Caco-2 (cell line): Measurements from ENCODE around the gene LOX. TPM values are rescaled to one million over a fixed set of nuclear protein-coding genes. Genes with fewer than 3 reads are reported as not detected.

ENCODE experiments used
- BruUV-seq: library from RNA; stranded (reverse); fragments of 400-500 nt; replicated peaks from 2 replicates; lab custom pipeline; 2021; lab: Mats Ljungman, UMichigan
- CTCF ChIA-PET: fragments of 300-600 bp; sonication (Branson Sonifier 250); formaldehyde crosslinking; loops from one replicate; lab custom pipeline; 2022; ENCODE audit warnings: antibody characterized with exemption; lab: Charles Lee
- POLR2A ChIA-PET: fragments of 300-600 bp; sonication (Branson Sonifier 250); formaldehyde crosslinking; loops from one replicate; lab custom pipeline; 2022; ENCODE audit warnings: antibody characterized with exemption; lab: Charles Lee
- DNase-seq, 2 experiments: peaks; one replicate each; pipeline versions ENCODE4 v3.0.0 to v3.0.0-alpha.2; 2020 to 2022
- H3K27me3 ChIP-seq: replicated peaks from 2 replicates; pipeline ENCODE4 v1.6.0; 2011; ENCODE audit warnings: low read length; ENCODE audit not compliant: control insufficient read depth, insufficient read depth
- H3K36me3 ChIP-seq: 2 replicates; pipeline ENCODE4 v1.5.1; 2011; ENCODE audit warnings: low read length; ENCODE audit not compliant: control insufficient read depth, insufficient read depth
- H3K4me1 ChIP-seq: fragments of 250-450 bp; sonication (Bioruptor Pico); 2 replicates; pipeline ENCODE4 v1.5.1; 2020; ENCODE audit warnings: mild to moderate bottlenecking
- H3K4me3 ChIP-seq: 2 replicates; pipeline ENCODE4 v1.5.1; 2011; ENCODE audit warnings: low read depth, mild to moderate bottlenecking, control low read depth, low read length
- H3K9me3 ChIP-seq: fragments of 250-450 bp; sonication (Bioruptor Pico); 2 replicates; pipeline ENCODE4 v1.5.1; 2020; ENCODE audit warnings: mild to moderate bottlenecking, moderate library complexity
- H3K27ac Mint-ChIP-seq: one replicate; pipeline ENCODE4 v1.8.0; 2022; ENCODE audit warnings: mixed read lengths; ENCODE audit not compliant: unreplicated experiment
- H3K27me3 Mint-ChIP-seq: one replicate; pipeline ENCODE4 v1.8.0; 2022; ENCODE audit warnings: mixed read lengths; ENCODE audit not compliant: insufficient read depth, unreplicated experiment
- H3K36me3 Mint-ChIP-seq: one replicate; pipeline ENCODE4 v1.8.0; 2022; ENCODE audit warnings: mild to moderate bottlenecking, mixed read lengths; ENCODE audit not compliant: insufficient read depth, unreplicated experiment
- H3K4me1 Mint-ChIP-seq: one replicate; pipeline ENCODE4 v1.8.0; 2022; ENCODE audit warnings: low read depth, mixed read lengths; ENCODE audit not compliant: unreplicated experiment
- H3K4me3 Mint-ChIP-seq: one replicate; pipeline ENCODE4 v1.8.0; 2022; ENCODE audit warnings: mild to moderate bottlenecking, moderate library complexity, mixed read lengths; ENCODE audit not compliant: unreplicated experiment
- H3K9me3 Mint-ChIP-seq: one replicate; pipeline ENCODE4 v1.8.0; 2022; ENCODE audit warnings: mixed read lengths; ENCODE audit not compliant: unreplicated experiment
- intact Hi-C: fragments of 100-400 bp; cut with micrococcal nuclease; formaldehyde crosslinking; loops from one replicate; pipeline ENCODE4 v1.10.0; 2022; ENCODE audit not compliant: unreplicated experiment
- total RNA-seq: library from RNA; stranded (reverse); gene quantifications from 2 replicates; pipeline ENCODE4 v1.2.3, GENCODE V29; 2022
- TF ChIP-seq, protein P1 (sequence below), 2 experiments: fragments of 200-600 bp in 1 of 2; IDR thresholded peaks; 1 replicate in 1 of 2; 2 replicates in 1 of 2; pipeline versions ENCODE4 v1.5.1 to v1.8.0; 2011 to 2022; ENCODE audit warnings: antibody characterized with exemption in 1 of 2, control low read depth in 1 of 2, inconsistent platforms in 1 of 2, low read depth in 1 of 2, low read length in 1 of 2, mild to moderate bottlenecking in 1 of 2, moderate library complexity in 1 of 2; ENCODE audit not compliant: insufficient read depth in 1 of 2, severe bottlenecking in 1 of 2, unreplicated experiment in 1 of 2

LOX gene
- total RNA-seq, 1 experiment from 2014 or later, result 4.9 TPM

DNA sequence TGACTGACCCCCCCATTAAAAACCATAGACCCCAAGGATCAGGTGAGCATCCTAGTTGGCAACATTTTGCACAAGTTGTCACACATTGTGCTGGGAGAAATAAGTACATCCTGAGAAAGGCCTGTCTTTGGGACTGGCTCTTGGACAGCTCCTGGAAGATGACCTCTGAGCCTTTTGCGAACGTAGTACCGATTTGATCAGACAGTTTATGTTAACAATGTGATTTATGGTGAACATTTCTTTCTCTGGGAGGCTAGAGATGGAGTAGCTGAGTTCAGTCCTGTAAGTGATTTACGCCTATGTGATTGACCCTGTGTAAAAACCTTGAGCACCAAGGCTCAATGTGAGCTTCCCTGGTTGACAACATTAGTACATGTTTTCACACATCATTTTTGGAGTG lies 41.7 kb downstream of the LOX start:
- Mint-ChIP-seq H3K9me3 (peaks cover 12% of the 10 kb centered on the region), H3K27ac (peak overlapping the region; percentile 31), H3K4me3 (peak overlapping the region; percentile 50), H3K36me3 (peaks cover 28% of the 10 kb centered on the region), H3K4me1 (peaks cover 76% of the 10 kb centered on the region), H3K27me3 (no peaks in the 10 kb centered on the region)
- H3K4me1 ChIP-seq, result peaks cover 62% of the 10 kb centered on the region
- H3K9me3 ChIP-seq, result no peaks in the 10 kb centered on the region
- CTCF ChIA-PET, result interaction anchor here (1.0 to 1.9 kb wide), 3 partner anchors 40 to 75 kb away, joined by 3 to 20 read pairs (median 7); partner anchors contain the start of genes LOX and SRFBP1
- H3K4me3 ChIP-seq, result no peak overlapping the region
- BruUV-seq, result no TSS peak
- DNase-seq, result no peak
- intact Hi-C loops, result loop anchor here (1.0 to 2.0 kb wide), 4 partner anchors 40 to 442 kb away; no protein-coding TSS in a partner anchor
- no peaks in the 10 kb centered on the region for H3K36me3 ChIP-seq
- no peaks in the 10 kb centered on the region for H3K27me3 ChIP-seq
- TF ChIP-seq, protein P1, sequence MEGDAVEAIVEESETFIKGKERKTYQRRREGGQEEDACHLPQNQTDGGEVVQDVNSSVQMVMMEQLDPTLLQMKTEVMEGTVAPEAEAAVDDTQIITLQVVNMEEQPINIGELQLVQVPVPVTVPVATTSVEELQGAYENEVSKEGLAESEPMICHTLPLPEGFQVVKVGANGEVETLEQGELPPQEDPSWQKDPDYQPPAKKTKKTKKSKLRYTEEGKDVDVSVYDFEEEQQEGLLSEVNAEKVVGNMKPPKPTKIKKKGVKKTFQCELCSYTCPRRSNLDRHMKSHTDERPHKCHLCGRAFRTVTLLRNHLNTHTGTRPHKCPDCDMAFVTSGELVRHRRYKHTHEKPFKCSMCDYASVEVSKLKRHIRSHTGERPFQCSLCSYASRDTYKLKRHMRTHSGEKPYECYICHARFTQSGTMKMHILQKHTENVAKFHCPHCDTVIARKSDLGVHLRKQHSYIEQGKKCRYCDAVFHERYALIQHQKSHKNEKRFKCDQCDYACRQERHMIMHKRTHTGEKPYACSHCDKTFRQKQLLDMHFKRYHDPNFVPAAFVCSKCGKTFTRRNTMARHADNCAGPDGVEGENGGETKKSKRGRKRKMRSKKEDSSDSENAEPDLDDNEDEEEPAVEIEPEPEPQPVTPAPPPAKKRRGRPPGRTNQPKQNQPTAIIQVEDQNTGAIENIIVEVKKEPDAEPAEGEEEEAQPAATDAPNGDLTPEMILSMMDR (IDR thresholded peaks at IDR 0.05; ENCODE audit: insufficient read depth in 1 of 2, low read depth in 1 of 2, low read length in 1 of 2, severe bottlenecking in 1 of 2, unreplicated experiment in 1 of 2), result no peak
- POLR2A ChIA-PET, result interaction anchor here (1.1 kb wide), 1 partner anchor 41 kb away, joined by 3 read pairs; no protein-coding TSS in a partner anchor

DNA sequence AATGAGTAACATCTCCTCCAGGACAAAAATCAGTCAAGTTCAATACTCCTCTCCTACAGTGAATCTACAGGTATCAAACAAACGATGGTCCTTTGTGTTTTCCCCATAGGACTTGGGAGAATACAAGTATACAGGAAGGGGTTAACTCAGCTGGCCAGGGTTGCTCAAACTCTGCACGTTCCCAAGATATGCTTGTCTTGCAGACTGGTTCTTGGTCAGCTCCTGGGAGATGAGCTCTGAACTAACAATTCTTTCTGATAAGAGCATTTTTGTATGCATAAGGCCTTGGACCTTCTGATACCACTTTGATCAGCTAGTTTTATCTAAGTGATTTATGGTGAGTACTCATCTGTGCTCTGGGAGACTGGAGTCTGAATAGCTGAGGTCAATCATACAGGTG lies 42.1 kb downstream of the LOX start:
- H3K27ac Mint-ChIP-seq, result peak overlapping the region; percentile 31
- peaks cover 28% of the 10 kb centered on the region for H3K36me3 Mint-ChIP-seq
- Histone ChIP-seq H3K4me3 (no peak overlapping the region), H3K27me3 (no peaks in the 10 kb centered on the region), H3K9me3 (no peaks in the 10 kb centered on the region), H3K36me3 (no peaks in the 10 kb centered on the region), H3K4me1 (peaks cover 63% of the 10 kb centered on the region)
- TF ChIP-seq, protein P1 (IDR thresholded peaks at IDR 0.05; ENCODE audit: insufficient read depth in 1 of 2, low read depth in 1 of 2, low read length in 1 of 2, severe bottlenecking in 1 of 2, unreplicated experiment in 1 of 2), result no peak
- H3K4me1 Mint-ChIP-seq, result peaks cover 76% of the 10 kb centered on the region
- H3K4me3 Mint-ChIP-seq, result peak overlapping the region; percentile 50
- peak; percentile 82 to 92 for DNase-seq
- ChIA-PET POLR2A (interaction anchor here (1.0 to 1.1 kb wide), 2 partner anchors 41 to 75 kb away, joined by 3 to 9 read pairs; no protein-coding TSS in a partner anchor), CTCF (interaction anchor here (1.0 to 1.9 kb wide), 3 partner anchors 40 to 74 kb away, joined by 3 to 20 read pairs (median 7); partner anchors contain the start of genes LOX and SRFBP1)
- no TSS peak for BruUV-seq
- H3K9me3 Mint-ChIP-seq, result peaks cover 12% of the 10 kb centered on the region
- intact Hi-C loops, result loop anchor here (1.0 to 2.0 kb wide), 4 partner anchors 40 to 443 kb away; no protein-coding TSS in a partner anchor
- no peaks in the 10 kb centered on the region for H3K27me3 Mint-ChIP-seq

DNA sequence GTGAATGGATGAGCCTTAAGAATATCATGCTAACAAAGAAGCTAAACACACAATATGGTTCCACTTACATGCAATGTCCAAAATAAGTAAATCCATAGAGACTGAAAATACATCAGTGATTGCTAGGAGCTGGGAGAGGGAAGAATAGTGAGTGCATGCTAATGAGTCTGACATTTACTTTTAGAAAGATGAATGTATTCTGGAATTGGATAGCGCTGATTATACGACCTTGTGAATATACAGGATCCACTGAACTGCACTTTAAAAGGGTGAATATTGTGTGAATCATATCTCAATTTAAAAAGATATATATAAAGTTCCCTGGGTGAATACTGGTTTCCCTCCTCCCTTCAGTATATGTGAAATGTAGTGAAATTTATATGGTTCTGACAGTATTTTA lies 46.2 kb downstream of the LOX start:
- CTCF ChIA-PET, result interaction anchor here (1.2 to 1.3 kb wide), 2 partner anchors 25 to 45 kb away, joined by 3 read pairs; no protein-coding TSS in a partner anchor
- BruUV-seq, result no TSS peak

More for the DNA sequence above, 46.2 kb downstream of the LOX start:
- no peaks in the 10 kb centered on the region; the same call in 1 of the 2 replicates for H3K36me3 ChIP-seq
- H3K27me3 Mint-ChIP-seq, result no peaks in the 10 kb centered on the region
- no peak for DNase-seq
- intact Hi-C loops, result no loop called here
- H3K9me3 ChIP-seq, result no peaks in the 10 kb centered on the region
- POLR2A ChIA-PET, result no interaction called here
- H3K27me3 ChIP-seq, result no peaks in the 10 kb centered on the region
- peaks cover 53% of the 10 kb centered on the region for H3K4me1 ChIP-seq
- peaks cover 21% of the 10 kb centered on the region for H3K36me3 Mint-ChIP-seq
- no peak overlapping the region for H3K4me3 Mint-ChIP-seq
- H3K9me3 Mint-ChIP-seq, result peaks cover 12% of the 10 kb centered on the region
- no peak overlapping the region for H3K27ac Mint-ChIP-seq
- H3K4me1 Mint-ChIP-seq, result peaks cover 49% of the 10 kb centered on the region
- TF ChIP-seq, protein P1 (IDR thresholded peaks at IDR 0.05; ENCODE audit: insufficient read depth in 1 of 2, low read depth in 1 of 2, low read length in 1 of 2, severe bottlenecking in 1 of 2, unreplicated experiment in 1 of 2), result no peak
- H3K4me3 ChIP-seq, result no peak overlapping the region
